Measurements from ENCODE around the gene OVOL1.

DNA sequence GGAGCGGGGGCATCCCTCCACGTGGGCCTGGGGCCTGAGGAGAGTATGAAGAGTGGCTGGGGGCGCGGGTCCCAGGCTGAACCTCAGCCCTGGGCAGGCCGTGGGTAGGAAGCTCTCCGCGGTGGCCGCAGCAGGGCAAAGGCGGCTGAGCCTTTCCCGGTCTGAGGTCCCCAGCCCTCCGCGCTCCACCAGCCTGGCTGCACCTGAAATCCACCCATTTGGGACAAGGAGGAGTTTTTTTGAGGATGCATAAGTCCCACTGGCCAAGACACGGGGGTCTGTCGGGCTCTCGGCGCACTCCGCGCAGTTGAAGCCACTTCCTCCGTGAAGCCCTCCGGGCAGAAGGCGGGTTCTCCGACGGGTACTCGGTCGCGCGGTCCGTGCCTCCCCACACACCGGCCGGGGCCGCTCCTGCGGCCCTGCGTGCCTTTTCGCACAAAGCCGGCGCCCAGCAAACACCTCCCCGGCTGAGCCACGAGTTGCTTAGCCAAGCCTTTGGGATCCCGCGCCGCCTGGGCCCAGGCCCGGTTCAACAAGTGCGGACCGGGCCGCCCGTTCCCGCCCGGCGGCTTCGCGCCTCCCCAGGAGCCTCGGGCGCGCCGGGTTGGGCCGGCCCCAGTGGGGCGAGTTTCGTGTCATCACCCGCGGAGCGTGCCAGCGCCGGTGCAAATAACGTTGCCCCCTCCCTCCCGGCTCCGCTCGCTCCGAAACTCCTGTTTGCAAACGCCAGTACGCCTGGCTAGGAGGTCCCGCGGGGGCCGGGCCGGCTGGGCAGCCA lies 666 bp upstream of the OVOL1 start:
- TF ChIP-seq, protein P1, sequence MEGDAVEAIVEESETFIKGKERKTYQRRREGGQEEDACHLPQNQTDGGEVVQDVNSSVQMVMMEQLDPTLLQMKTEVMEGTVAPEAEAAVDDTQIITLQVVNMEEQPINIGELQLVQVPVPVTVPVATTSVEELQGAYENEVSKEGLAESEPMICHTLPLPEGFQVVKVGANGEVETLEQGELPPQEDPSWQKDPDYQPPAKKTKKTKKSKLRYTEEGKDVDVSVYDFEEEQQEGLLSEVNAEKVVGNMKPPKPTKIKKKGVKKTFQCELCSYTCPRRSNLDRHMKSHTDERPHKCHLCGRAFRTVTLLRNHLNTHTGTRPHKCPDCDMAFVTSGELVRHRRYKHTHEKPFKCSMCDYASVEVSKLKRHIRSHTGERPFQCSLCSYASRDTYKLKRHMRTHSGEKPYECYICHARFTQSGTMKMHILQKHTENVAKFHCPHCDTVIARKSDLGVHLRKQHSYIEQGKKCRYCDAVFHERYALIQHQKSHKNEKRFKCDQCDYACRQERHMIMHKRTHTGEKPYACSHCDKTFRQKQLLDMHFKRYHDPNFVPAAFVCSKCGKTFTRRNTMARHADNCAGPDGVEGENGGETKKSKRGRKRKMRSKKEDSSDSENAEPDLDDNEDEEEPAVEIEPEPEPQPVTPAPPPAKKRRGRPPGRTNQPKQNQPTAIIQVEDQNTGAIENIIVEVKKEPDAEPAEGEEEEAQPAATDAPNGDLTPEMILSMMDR (IDR thresholded peaks at IDR 0.05), result no peak
- no peak for TF ChIP-seq POLR2A (IDR thresholded peaks at IDR 0.05)

Data from Peyer's patch (tissue), 4 donors.